ENCODE data around the gene ABHD2.
A peak's percentile ranks its signal among the peaks of the same experiment; 100 is the strongest.
"Not testable (repeated sequence)": the region's sequence is repeated elsewhere in the genome, so short reads cannot be mapped to it uniquely, and the experiment has no call there.

Gene ABHD2

GRCh38 chr15:89099968-89100367 is 11.7 kb downstream of the ABHD2 start:
- DNase-seq = no peak

GRCh38 chr15:89101302-89102193 is 13.3 kb downstream of the ABHD2 start:
- peak; percentile 90 for DNase-seq

GRCh38 chr15:89103481-89104171 is 15.4 kb downstream of the ABHD2 start:
- DNase-seq = no peak

GRCh38 chr15:89104172-89104564 is 15.9 kb downstream of the ABHD2 start:
- DNase-seq = no peak

GRCh38 chr15:89105147-89105546 is 16.9 kb downstream of the ABHD2 start:
- no peak for DNase-seq

GRCh38 chr15:89106200-89106599 is 17.9 kb downstream of the ABHD2 start:
- DNase-seq = no peak

GRCh38 chr15:89107984-89108383 is 19.7 kb downstream of the ABHD2 start:
- DNase-seq = no peak

- no peak for DNase-seq
These were observed 20.6 kb downstream of the ABHD2 start for GRCh38 chr15:89108835-89109234.

- no peak for DNase-seq
These were observed 21.0 kb downstream of the ABHD2 start for GRCh38 chr15:89109238-89109637.

- DNase-seq = no peak
These were observed 21.8 kb downstream of the ABHD2 start for GRCh38 chr15:89110060-89110459.

GRCh38 chr15:89111352-89111751 is 23.1 kb downstream of the ABHD2 start:
- no peak for DNase-seq

- DNase-seq = no peak
These were observed 23.7 kb downstream of the ABHD2 start for GRCh38 chr15:89111961-89112340.

- no peak for DNase-seq
These were observed 24.2 kb downstream of the ABHD2 start for GRCh38 chr15:89112341-89112971.

GRCh38 chr15:89113296-89114024 is 25.2 kb downstream of the ABHD2 start:
- no peak for DNase-seq

GRCh38 chr15:89114990-89115389 is 26.7 kb downstream of the ABHD2 start:
- no peak for DNase-seq

GRCh38 chr15:89115547-89115946 is 27.3 kb downstream of the ABHD2 start:
- no peak for DNase-seq

- DNase-seq = no peak
These were observed 28.1 kb downstream of the ABHD2 start for GRCh38 chr15:89116404-89116803.

GRCh38 chr15:89117790-89118189 is 29.5 kb downstream of the ABHD2 start:
- no peak for DNase-seq

GRCh38 chr15:89118481-89118989 is 30.3 kb downstream of the ABHD2 start:
- DNase-seq = no peak

GRCh38 chr15:89119489-89120478 is 31.5 kb downstream of the ABHD2 start:
- no peak for DNase-seq

GRCh38 chr15:89120479-89121000 is 32.3 kb downstream of the ABHD2 start:
- DNase-seq = not testable (repeated sequence)

Data from femur (tissue), 1 donor.